SIG-M5 (cell line): ENCODE data around the gene FKBP9.
"Not testable (repeated sequence)": the region's sequence is repeated elsewhere in the genome, so short reads cannot be mapped to it uniquely, and the experiment has no call there.

Experiments used
- DNase-seq: peaks from one replicate; lab custom pipeline; 2025; lab: John Stamatoyannopoulos, UW

Gene FKBP9

GRCh38 chr7:32957326-32958045 lies at the start of gene FKBP9:
FKBP9 (plus strand) TSS chr7:32957440; CDS start chr7:32957574, 134 bp downstream.
- DNase-seq, result no peak

- DNase-seq, result no peak
Observed at GRCh38 chr7:32910195-32910594, 47.0 kb upstream of the FKBP9 start.

- no peak for DNase-seq
Observed at GRCh38 chr7:32914184-32914583, 43.1 kb upstream of the FKBP9 start.

- DNase-seq, result no peak
Observed at GRCh38 chr7:32915041-32915536, 42.2 kb upstream of the FKBP9 start.

GRCh38 chr7:32916006-32916405 lies 41.2 kb upstream of the FKBP9 start:
- DNase-seq, result no peak

GRCh38 chr7:32916994-32917393 lies 40.2 kb upstream of the FKBP9 start:
- not testable (repeated sequence) for DNase-seq

- no peak for DNase-seq
Observed at GRCh38 chr7:32921896-32922295, 35.3 kb upstream of the FKBP9 start.

GRCh38 chr7:32928785-32929298 lies 28.4 kb upstream of the FKBP9 start:
- DNase-seq, result no peak

GRCh38 chr7:32929430-32930143 lies 27.7 kb upstream of the FKBP9 start:
- no peak for DNase-seq

- no peak for DNase-seq
Observed at GRCh38 chr7:32930378-32930777, 26.9 kb upstream of the FKBP9 start.

GRCh38 chr7:32935558-32935957 lies 21.7 kb upstream of the FKBP9 start:
- DNase-seq, result no peak

GRCh38 chr7:32936689-32937088 lies 20.6 kb upstream of the FKBP9 start:
- DNase-seq, result no peak

- DNase-seq, result no peak
Observed at GRCh38 chr7:32937344-32938174, 19.7 kb upstream of the FKBP9 start.

GRCh38 chr7:32941181-32941580 lies 16.1 kb upstream of the FKBP9 start:
- DNase-seq, result no peak

GRCh38 chr7:32941681-32942414 lies 15.4 kb upstream of the FKBP9 start:
- DNase-seq, result no peak

- no peak for DNase-seq
Observed at GRCh38 chr7:32942415-32943251, 14.6 kb upstream of the FKBP9 start.

GRCh38 chr7:32943252-32944030 lies 13.8 kb upstream of the FKBP9 start:
- no peak for DNase-seq

GRCh38 chr7:32947420-32947983 lies 9.7 kb upstream of the FKBP9 start:
- no peak for DNase-seq

GRCh38 chr7:32948202-32948601 lies 9.0 kb upstream of the FKBP9 start:
- DNase-seq, result no peak
